GM18498 (cell line): ENCODE data around the gene LPP.
"Not testable (repeated sequence)": the region's sequence is repeated elsewhere in the genome, so short reads cannot be mapped to it uniquely, and the experiment has no call there.

Experiments
- ATAC-seq: cut with Tn5 transposase; IDR thresholded peaks from one replicate; pipeline ENCODE4 v1.9.1; 2021; ENCODE audit warnings: mild to moderate bottlenecking, moderate library complexity; ENCODE audit not compliant: unreplicated experiment

The LPP gene

GRCh38 chr3:188689101-188689574 lies 535.2 kb downstream of the LPP start:
- no peak for ATAC-seq

- no peak for ATAC-seq
Observed at GRCh38 chr3:188690064-188690463, 536.1 kb downstream of the LPP start.

GRCh38 chr3:188691004-188691403 lies 537.0 kb downstream of the LPP start:
- no peak for ATAC-seq

- ATAC-seq = no peak
Observed at GRCh38 chr3:188691665-188692064, 537.7 kb downstream of the LPP start.

- ATAC-seq = no peak
Observed at GRCh38 chr3:188692700-188693099, 538.7 kb downstream of the LPP start.

GRCh38 chr3:188693435-188693834 lies 539.5 kb downstream of the LPP start:
- ATAC-seq = no peak

GRCh38 chr3:188695241-188695640 lies 541.3 kb downstream of the LPP start:
- no peak for ATAC-seq

- ATAC-seq = peak; percentile 90
Observed at GRCh38 chr3:188697127-188697526, 543.2 kb downstream of the LPP start.

- ATAC-seq = no peak
Observed at GRCh38 chr3:188698436-188698835, 544.5 kb downstream of the LPP start.

- no peak for ATAC-seq
Observed at GRCh38 chr3:188700501-188700900, 546.5 kb downstream of the LPP start.

GRCh38 chr3:188700918-188701317 lies 547.0 kb downstream of the LPP start:
- ATAC-seq = no peak

- ATAC-seq = no peak
Observed at GRCh38 chr3:188701485-188701969, 547.6 kb downstream of the LPP start.

- ATAC-seq = not testable (repeated sequence)
Observed at GRCh38 chr3:188702028-188702427, 548.1 kb downstream of the LPP start.

GRCh38 chr3:188706176-188706575 lies 552.2 kb downstream of the LPP start:
- ATAC-seq = no peak

- ATAC-seq = no peak
Observed at GRCh38 chr3:188706599-188706998, 552.6 kb downstream of the LPP start.

- no peak for ATAC-seq
Observed at GRCh38 chr3:188707381-188708288, 553.7 kb downstream of the LPP start.

GRCh38 chr3:188711881-188712247 lies 557.9 kb downstream of the LPP start:
- no peak for ATAC-seq

GRCh38 chr3:188712248-188712924 lies 558.4 kb downstream of the LPP start:
- ATAC-seq = no peak

GRCh38 chr3:188712991-188713390 lies 559.0 kb downstream of the LPP start:
- ATAC-seq = no peak

GRCh38 chr3:188719545-188719944 lies 565.6 kb downstream of the LPP start:
- ATAC-seq = no peak

- no peak for ATAC-seq
Observed at GRCh38 chr3:188720215-188720614, 566.3 kb downstream of the LPP start.

GRCh38 chr3:188720636-188721035 lies 566.7 kb downstream of the LPP start:
- ATAC-seq = no peak
